ENCODE results near the gene SCML1.

The SCML1 gene

GRCh38 chrX:17750436-17750835 is 13.1 kb downstream of the SCML1 start:
- Histone ChIP-seq H3K4me1 (ENCODE audit: control insufficient read depth, insufficient read depth, low read length) (no peaks in the 10 kb centered on the region), H3K36me3 (ENCODE audit: control insufficient read depth in 2 of 2, insufficient read depth in 1 of 2, low read length in 2 of 2) (peaks cover 34 to 38% of the 10 kb centered on the region in 2 experiments; a peak in 2 of 3 replicates), H3K27ac (ENCODE audit: extremely low read depth, low read depth, low read length) (no peak overlapping the region), H3K9me3 (ENCODE audit: control insufficient read depth, insufficient read depth, low read depth, low read length) (no peaks in the 10 kb centered on the region), H3K4me3 (ENCODE audit: low read depth, low read length) (no peak overlapping the region)
- no peak for TF ChIP-seq KLF1 (tag by site-specific recombination; IDR thresholded peaks at IDR 0.05)
- no peak for TF ChIP-seq GLI2 (tag by site-specific recombination; IDR thresholded peaks at IDR 0.05; ENCODE audit: borderline replicate concordance, low read depth)
- no peak for TF ChIP-seq ZNF19 (tag by site-specific recombination; IDR thresholded peaks at IDR 0.05; ENCODE audit: low read depth)
- no peak for TF ChIP-seq ZNF571 (tag by site-specific recombination; IDR thresholded peaks at IDR 0.05)
- TF ChIP-seq ZNF701 (tag by site-specific recombination; IDR thresholded peaks at IDR 0.05) = no peak
- no peak for TF ChIP-seq ZNF138 (tag by site-specific recombination; IDR thresholded peaks at IDR 0.05; ENCODE audit: borderline replicate concordance)
- no peak for TF ChIP-seq RBAK (tag by site-specific recombination; IDR thresholded peaks at IDR 0.05)
- no peak for TF ChIP-seq ZNF785 (tag by site-specific recombination; IDR thresholded peaks at IDR 0.05)
- TF ChIP-seq ZNF837 (tag by site-specific recombination; IDR thresholded peaks at IDR 0.05) = no peak
- no peak for TF ChIP-seq KLF10 (tag by site-specific recombination; IDR thresholded peaks at IDR 0.05)
- no peak for TF ChIP-seq ZNF37A (tag by site-specific recombination; IDR thresholded peaks at IDR 0.05)
- TF ChIP-seq ZNF654 (tag by site-specific recombination; IDR thresholded peaks at IDR 0.05; ENCODE audit: low read depth) = no peak
- ChIA-PET POLR2A (no interaction called here), CTCF (no interaction called here)

- Histone ChIP-seq H3K4me1 (ENCODE audit: control insufficient read depth, insufficient read depth, low read length) (no peaks in the 10 kb centered on the region), H3K4me3 (ENCODE audit: low read depth, low read length) (no peak overlapping the region), H3K36me3 (ENCODE audit: control insufficient read depth in 2 of 2, insufficient read depth in 1 of 2, low read length in 2 of 2) (peaks cover 0 to 3% of the 10 kb centered on the region in 2 experiments; a peak in 1 of 3 replicates), H3K27ac (ENCODE audit: extremely low read depth, low read depth, low read length) (no peak overlapping the region), H3K9me3 (ENCODE audit: control insufficient read depth, insufficient read depth, low read depth, low read length) (no peaks in the 10 kb centered on the region)
- POLR2A ChIA-PET = no interaction called here
- TF ChIP-seq PATZ1 (tag by site-specific recombination; IDR thresholded peaks at IDR 0.05) = no peak
- no peak for TF ChIP-seq ZNF16 (tag by site-specific recombination; IDR thresholded peaks at IDR 0.05; ENCODE audit: low read depth)
- no peak for TF ChIP-seq KLF7 (tag by site-specific recombination; IDR thresholded peaks at IDR 0.05; ENCODE audit: borderline replicate concordance)
- TF ChIP-seq ZNF394 (tag by site-specific recombination; IDR thresholded peaks at IDR 0.05; ENCODE audit: borderline replicate concordance) = no peak
- no peak for TF ChIP-seq ZFP69B (tag by site-specific recombination; IDR thresholded peaks at IDR 0.05)
- TF ChIP-seq ZNF548 (tag by site-specific recombination; IDR thresholded peaks at IDR 0.05) = no peak
- CTCF ChIA-PET = no interaction called here
Measured at GRCh38 chrX:17758382-17758781, 21.1 kb downstream of the SCML1 start.

- Histone ChIP-seq H3K9me3 (ENCODE audit: control insufficient read depth, insufficient read depth, low read depth, low read length) (no peaks in the 10 kb centered on the region), H3K36me3 (ENCODE audit: control insufficient read depth in 2 of 2, insufficient read depth in 1 of 2, low read length in 2 of 2) (no peaks in the 10 kb centered on the region), H3K4me1 (ENCODE audit: control insufficient read depth, insufficient read depth, low read length) (no peaks in the 10 kb centered on the region), H3K27ac (ENCODE audit: extremely low read depth, low read depth, low read length) (no peak overlapping the region), H3K4me3 (ENCODE audit: low read depth, low read length) (no peak overlapping the region)
- TF ChIP-seq ZNF24 (tag by site-specific recombination; IDR thresholded peaks at IDR 0.05) (no peak), ZNF114 (tag by site-specific recombination; IDR thresholded peaks at IDR 0.05) (no peak), ZNF391 (tag by site-specific recombination; IDR thresholded peaks at IDR 0.05; ENCODE audit: borderline replicate concordance, low read depth) (no peak), SP3 (tag by site-specific recombination; IDR thresholded peaks at IDR 0.05) (no peak), ZNF518A (tag by site-specific recombination; conservative IDR thresholded peaks at IDR 0.05; ENCODE audit: low read depth) (no peak), BCL11A (tag by site-specific recombination; IDR thresholded peaks at IDR 0.05; ENCODE audit: low read depth) (no peak), OSR2 (tag by site-specific recombination; IDR thresholded peaks at IDR 0.05) (no peak), INSM2 (tag by site-specific recombination; IDR thresholded peaks at IDR 0.05) (no peak)
- CTCF ChIA-PET = no interaction called here
- POLR2A ChIA-PET = no interaction called here
Measured at GRCh38 chrX:17759990-17760389, 22.7 kb downstream of the SCML1 start.
